ENCODE results near the gene ETV5. TPM values are rescaled to one million over a fixed set of nuclear protein-coding genes. Genes with fewer than 3 reads are reported as not detected.
A peak's percentile ranks its signal among the peaks of the same experiment; 100 is the strongest.

The ETV5 gene
- polyA plus RNA-seq, 12 donors: 20.8 to 39.9 (median 27.3) TPM; not detected in 1

- DNase-seq: peak; percentile 80
Observed at GRCh38 chr3:186097663-186098451, 11.0 kb downstream of the ETV5 start.

- no peak for DNase-seq
Observed at GRCh38 chr3:186097317-186097662, 11.6 kb downstream of the ETV5 start.

- no peak for DNase-seq
Observed at GRCh38 chr3:186096290-186096689, 12.6 kb downstream of the ETV5 start.

- no peak for DNase-seq
Observed at GRCh38 chr3:186095561-186096081, 13.3 kb downstream of the ETV5 start.

GRCh38 chr3:186094696-186095425, 14.0 kb downstream of the ETV5 start:
- no peak for DNase-seq

- no peak for DNase-seq
Observed at GRCh38 chr3:186094271-186094670, 14.6 kb downstream of the ETV5 start.

- DNase-seq: no peak
Observed at GRCh38 chr3:186093271-186093900, 15.5 kb downstream of the ETV5 start.

- no peak for DNase-seq
Observed at GRCh38 chr3:186092360-186093070, 16.4 kb downstream of the ETV5 start.

GRCh38 chr3:186090901-186091300, 18.0 kb downstream of the ETV5 start:
- no peak for DNase-seq

- DNase-seq: no peak
Observed at GRCh38 chr3:186088335-186088734, 20.6 kb downstream of the ETV5 start.

GRCh38 chr3:186084264-186084663, 24.6 kb downstream of the ETV5 start:
- DNase-seq: no peak

GRCh38 chr3:186083746-186084145, 25.1 kb downstream of the ETV5 start:
- DNase-seq: no peak

- no peak for DNase-seq
Observed at GRCh38 chr3:186082150-186082549, 26.7 kb downstream of the ETV5 start.

GRCh38 chr3:186081678-186082077, 27.2 kb downstream of the ETV5 start:
- DNase-seq: no peak

- no peak for DNase-seq
Observed at GRCh38 chr3:186080849-186081438, 27.9 kb downstream of the ETV5 start.

GRCh38 chr3:186079925-186080324, 29.0 kb downstream of the ETV5 start:
- DNase-seq: no peak

- DNase-seq: no peak
Observed at GRCh38 chr3:186077466-186077865, 31.4 kb downstream of the ETV5 start.

- no peak for DNase-seq
Observed at GRCh38 chr3:186075931-186076567, 32.8 kb downstream of the ETV5 start.

GRCh38 chr3:186075489-186075888, 33.4 kb downstream of the ETV5 start:
- DNase-seq: no peak

- DNase-seq: no peak
Observed at GRCh38 chr3:186073641-186074040, 35.2 kb downstream of the ETV5 start.

GRCh38 chr3:186070996-186071395, 37.9 kb downstream of the ETV5 start:
- no peak for DNase-seq
